NCI-H2171 (cell line): ENCODE measurements around the gene MYOM3.
"Not testable (repeated sequence)": the region's sequence is repeated elsewhere in the genome, so short reads cannot be mapped to it uniquely, and the experiment has no call there.

Experiments used
- DNase-seq: peaks from one replicate; lab custom pipeline; 2025; lab: John Stamatoyannopoulos, UW

MYOM3 gene

GRCh38 chr1:24071941-24072340 lies 40.0 kb downstream of the MYOM3 start:
- no peak for DNase-seq

GRCh38 chr1:24070821-24071393 lies 41.0 kb downstream of the MYOM3 start:
- DNase-seq, result peak; percentile 51

GRCh38 chr1:24069817-24070216 lies 42.1 kb downstream of the MYOM3 start:
- no peak for DNase-seq

- DNase-seq, result no peak
These were observed 44.0 kb downstream of the MYOM3 start for GRCh38 chr1:24067978-24068377.

- DNase-seq, result no peak
These were observed 46.6 kb downstream of the MYOM3 start for GRCh38 chr1:24065304-24065703.

GRCh38 chr1:24062221-24062620 lies 49.7 kb downstream of the MYOM3 start:
- DNase-seq, result no peak

GRCh38 chr1:24060482-24060881 lies 51.5 kb downstream of the MYOM3 start:
- DNase-seq, result no peak

GRCh38 chr1:24058671-24059455 lies 53.1 kb downstream of the MYOM3 start:
- no peak for DNase-seq

- DNase-seq, result no peak
These were observed 54.8 kb downstream of the MYOM3 start for GRCh38 chr1:24057171-24057570.

GRCh38 chr1:24055681-24056080 lies 56.3 kb downstream of the MYOM3 start:
- DNase-seq, result no peak

GRCh38 chr1:24052220-24052619 lies 59.7 kb downstream of the MYOM3 start:
- no peak for DNase-seq

GRCh38 chr1:24051206-24051945 lies 60.6 kb downstream of the MYOM3 start:
- no peak for DNase-seq

- DNase-seq, result no peak
These were observed 62.2 kb downstream of the MYOM3 start for GRCh38 chr1:24049733-24050132.

GRCh38 chr1:24048894-24049293 lies 63.0 kb downstream of the MYOM3 start:
- not testable (repeated sequence) for DNase-seq

GRCh38 chr1:24048205-24048869 lies 63.6 kb downstream of the MYOM3 start:
- DNase-seq, result no peak

GRCh38 chr1:24047110-24047477 lies 64.8 kb downstream of the MYOM3 start:
- no peak for DNase-seq

- DNase-seq, result no peak
These were observed 66.2 kb downstream of the MYOM3 start for GRCh38 chr1:24045771-24046170.

GRCh38 chr1:24044672-24045071 lies 67.3 kb downstream of the MYOM3 start:
- DNase-seq, result not testable (repeated sequence)

- peak; percentile 55 for DNase-seq
These were observed 68.4 kb downstream of the MYOM3 start for GRCh38 chr1:24043345-24044032.

- no peak for DNase-seq
These were observed 69.6 kb downstream of the MYOM3 start for GRCh38 chr1:24042315-24042714.

- no peak for DNase-seq
These were observed 75.8 kb downstream of the MYOM3 start for GRCh38 chr1:24036088-24036487.

GRCh38 chr1:24032981-24033380 lies 79.0 kb downstream of the MYOM3 start:
- DNase-seq, result no peak
